ENCODE data around the gene IFT88. TPM values are rescaled to one million over a fixed set of nuclear protein-coding genes. Genes with fewer than 3 reads are reported as not detected.

IFT88 gene
- total and polyA plus RNA-seq, 9 of the 15 experiments (the other 6 are each of a cell fraction or from before 2014, with no cell fraction given): 8.3 to 13.5 (median 10.0) TPM

- TF ChIP-seq POLR2AphosphoS5 (IDR thresholded peaks at IDR 0.05; ENCODE audit: control insufficient read depth, insufficient read depth, low read depth, low read length) (peak; percentile 32), ATF7 (IDR thresholded peaks at IDR 0.05) (peak; percentile 40), MNT (conservative IDR thresholded peaks at IDR 0.05) (peak; percentile 48 to 72; a peak in 2 of 4 replicates), LCOR (CRISPR knock-in tag; IDR thresholded peaks at IDR 0.05) (no peak), USF2 (CRISPR knock-in tag; IDR thresholded peaks at IDR 0.05) (no peak), ARID4B (CRISPR knock-in tag; IDR thresholded peaks at IDR 0.05) (peak; percentile 64; the same call in 1 of the 2 replicates), TBP (optimal IDR thresholded peaks at IDR 0.05; ENCODE audit: low read depth, low read length) (peak; percentile 39), NR2C2 (CRISPR knock-in tag; IDR thresholded peaks at IDR 0.05) (no peak), NR2C2 (tag; IDR thresholded peaks at IDR 0.05) (peak; percentile 29; the same call in 1 of the 2 replicates), MAX (CRISPR knock-in tag; IDR thresholded peaks at IDR 0.05) (peak; percentile 21; the same call in 1 of the 2 replicates), POLR2G (IDR thresholded peaks at IDR 0.05; ENCODE audit: low read depth, low read length) (peak; percentile 86), NEUROD1 (IDR thresholded peaks at IDR 0.05; ENCODE audit: borderline replicate concordance, low read depth, low read length, partially characterized antibody) (peak; percentile 43), SAP30 (IDR thresholded peaks at IDR 0.05; ENCODE audit: borderline replicate concordance, insufficient read depth, low read depth, low read length, poor library complexity, severe bottlenecking) (peak; percentile 91), SMARCA5 (IDR thresholded peaks at IDR 0.05) (no peak), CXXC5 (CRISPR knock-in tag; IDR thresholded peaks at IDR 0.05) (peak; percentile 63), NFIC (IDR thresholded peaks at IDR 0.05) (peak; percentile 83), MTA1 (IDR thresholded peaks at IDR 0.05; ENCODE audit: borderline replicate concordance) (no peak), EGR1 (conservative IDR thresholded peaks at IDR 0.05) (peak; percentile 93), TRIM28 (IDR thresholded peaks at IDR 0.05) (no peak), ELF1 (tag; IDR thresholded peaks at IDR 0.05) (peak; percentile 81), NCOA1 (IDR thresholded peaks at IDR 0.05; ENCODE audit: low read depth) (no peak)
These were observed at the start of gene IFT88 (continued) for GRCh38 chr13:20566898-20567874.

Measured in K562 (cell line).